Ectodermal cell (in vitro differentiated cells): ENCODE data around the gene ABHD8.
A peak's percentile ranks its signal among the peaks of the same experiment; 100 is the strongest.

Experiments
- H3K27ac ChIP-seq: 2 replicates; pipeline ENCODE4 v1.7.0; 2013; ENCODE audit warnings: mild to moderate bottlenecking, low read depth, low read length; ENCODE audit not compliant: insufficient read depth, poor library complexity, severe bottlenecking
- H3K27me3 ChIP-seq: 2 replicates; pipeline ENCODE4 v1.7.0; 2013; ENCODE audit warnings: mild to moderate bottlenecking, low read length; ENCODE audit not compliant: insufficient read depth, control insufficient read depth, poor library complexity, severe bottlenecking
- H3K36me3 ChIP-seq: one replicate; pipeline ENCODE4 v1.7.0; 2013; ENCODE audit warnings: low read length; ENCODE audit not compliant: control insufficient read depth, insufficient read depth
- H3K4me1 ChIP-seq: one replicate; pipeline ENCODE4 v1.7.0; 2013; ENCODE audit warnings: low read length; ENCODE audit not compliant: control insufficient read depth, insufficient read depth
- H3K4me3 ChIP-seq: 2 replicates; pipeline ENCODE4 v1.7.0; 2013; ENCODE audit warnings: low read depth, low read length, control low read depth; ENCODE audit not compliant: insufficient read depth
- H3K9me3 ChIP-seq: 2 replicates; pipeline ENCODE4 v1.7.0; 2013; ENCODE audit warnings: mild to moderate bottlenecking, low read length, moderate library complexity; ENCODE audit not compliant: control insufficient read depth
- WGBS, 2 experiments: methylation state at CpG; one replicate each; pipeline ENCODE4 v1.1.7; 2013; ENCODE audit warnings: missing lambda C conversion rate in 2 of 2; 5-methylcytosine and 5-hydroxymethylcytosine counted together

Gene ABHD8

GRCh38 chr19:17340871-17341357, 37.7 kb upstream of the ABHD8 start:
- Histone ChIP-seq H3K27ac (no peak overlapping the region), H3K9me3 (no peaks in the 10 kb centered on the region), H3K36me3 (no peaks in the 10 kb centered on the region), H3K4me3 (no peak overlapping the region), H3K27me3 (no peaks in the 10 kb centered on the region), H3K4me1 (peaks cover 4% of the 10 kb centered on the region)
- 66% methylated on average over 17 of the region's 17 CpGs for WGBS, 2 experiments

GRCh38 chr19:17340302-17340870, 37.2 kb upstream of the ABHD8 start:
- WGBS, 2 experiments: 38 to 50% methylated on average over 21 of the region's 21 CpGs
- Histone ChIP-seq H3K27ac (no peak overlapping the region), H3K27me3 (no peaks in the 10 kb centered on the region), H3K36me3 (no peaks in the 10 kb centered on the region), H3K9me3 (no peaks in the 10 kb centered on the region), H3K4me3 (no peak overlapping the region), H3K4me1 (peaks cover 4% of the 10 kb centered on the region)

- no peak overlapping the region for H3K27ac ChIP-seq
- 92 to 93% methylated on average over 34 of the region's 34 CpGs for WGBS, 2 experiments
- peaks cover 4% of the 10 kb centered on the region for H3K4me1 ChIP-seq
- no peaks in the 10 kb centered on the region for H3K36me3 ChIP-seq
- no peak overlapping the region for H3K4me3 ChIP-seq
- no peaks in the 10 kb centered on the region for H3K27me3 ChIP-seq
- no peaks in the 10 kb centered on the region for H3K9me3 ChIP-seq
Observed at GRCh38 chr19:17339088-17339741, 36.0 kb upstream of the ABHD8 start.

- peaks cover 4% of the 10 kb centered on the region for H3K4me1 ChIP-seq
- WGBS, 2 experiments: 94 to 95% methylated on average over 30 of the region's 30 CpGs
- H3K27ac ChIP-seq: no peak overlapping the region
- H3K4me3 ChIP-seq: peak overlapping the region; percentile 69
- no peaks in the 10 kb centered on the region for H3K36me3 ChIP-seq
- no peaks in the 10 kb centered on the region for H3K27me3 ChIP-seq
- no peaks in the 10 kb centered on the region for H3K9me3 ChIP-seq
Observed at GRCh38 chr19:17338433-17339078, 35.3 kb upstream of the ABHD8 start.

GRCh38 chr19:17337675-17338432, 34.6 kb upstream of the ABHD8 start:
- no peak overlapping the region for H3K27ac ChIP-seq
- WGBS, 2 experiments: 10% methylated on average over 50 of the region's 50 CpGs
- no peaks in the 10 kb centered on the region for H3K9me3 ChIP-seq

GRCh38 chr19:17336872-17337674, 33.8 kb upstream of the ABHD8 start, which contains the start of gene GTPBP3:
GTPBP3 (plus strand) TSS chr19:17337553; CDS start chr19:17337612, 59 bp downstream.
- 0% methylated on average over 41 of the region's 41 CpGs for WGBS, 2 experiments

More at GRCh38 chr19:17337675-17338432, 34.6 kb upstream of the ABHD8 start:
- H3K4me1 ChIP-seq: peaks cover 4% of the 10 kb centered on the region
- peak overlapping the region; percentile 69 for H3K4me3 ChIP-seq
- no peaks in the 10 kb centered on the region for H3K27me3 ChIP-seq
- H3K36me3 ChIP-seq: peaks cover 3% of the 10 kb centered on the region

GRCh38 chr19:17335575-17335974, 32.4 kb upstream of the ABHD8 start:
- peaks cover 5% of the 10 kb centered on the region for H3K36me3 ChIP-seq
- H3K27me3 ChIP-seq: no peaks in the 10 kb centered on the region
- no peak overlapping the region for H3K4me3 ChIP-seq
- WGBS, 2 experiments: 87 to 88% methylated on average over 10 of the region's 10 CpGs
- H3K9me3 ChIP-seq: no peaks in the 10 kb centered on the region
- peaks cover 4% of the 10 kb centered on the region for H3K4me1 ChIP-seq
- H3K27ac ChIP-seq: no peak overlapping the region

More at GRCh38 chr19:17336872-17337674, 33.8 kb upstream of the ABHD8 start, which contains the start of gene GTPBP3:
- peak within 1 kb of the TSS; percentile 69 for H3K4me3 ChIP-seq
- H3K36me3 ChIP-seq: peaks cover 5% of the 10 kb centered on the region
- H3K4me1 ChIP-seq: peaks cover 4% of the 10 kb centered on the region
- H3K27ac ChIP-seq: peak within 1 kb of the TSS; percentile 81
- no peaks in the 10 kb centered on the region for H3K9me3 ChIP-seq
- no peaks in the 10 kb centered on the region for H3K27me3 ChIP-seq

- WGBS, 2 experiments: 5% methylated on average over 84 to 86 of the region's 86 CpGs
- Histone ChIP-seq H3K36me3 (peaks cover 5% of the 10 kb centered on the region), H3K9me3 (no peaks in the 10 kb centered on the region), H3K27me3 (no peaks in the 10 kb centered on the region), H3K4me1 (peaks cover 4% of the 10 kb centered on the region), H3K4me3 (peak within 1 kb of the TSS; percentile 86), H3K27ac (peak within 1 kb of the TSS; percentile 57)
Observed at GRCh38 chr19:17334414-17335409, 31.5 kb upstream of the ABHD8 start, which contains the start of gene ANO8. ANO8 (minus strand) TSS chr19:17334855; CDS start chr19:17334670, 185 bp downstream.
